ENCODE results near the gene SYT2. TPM values are rescaled to one million over a fixed set of nuclear protein-coding genes. Genes with fewer than 3 reads are reported as not detected.

Gene SYT2
- total and polyA plus RNA-seq, 2 donors (not counting 1 experiment from before 2014, with no cell fraction given) = 0.03 TPM; not detected in 1

GRCh38 chr1:202703191-202703590, 7.1 kb downstream of the SYT2 start:
- H3K4me1 ChIP-seq (ENCODE audit: control insufficient read depth, extremely low read depth, insufficient read depth, low read length) = no peaks in the 10 kb centered on the region
- H3K27me3 ChIP-seq (ENCODE audit: control insufficient read depth, insufficient read depth, low read length) = peaks cover 39% of the 10 kb centered on the region
- no peak overlapping the region for H3K4me3 ChIP-seq (replicated peaks in 1 of 4; ENCODE audit: control extremely low read depth in 1 of 4, insufficient read depth in 1 of 4, low read depth in 3 of 4, low read length in 4 of 4)
- no peak overlapping the region for H3K4me2 ChIP-seq (ENCODE audit: extremely low read depth, insufficient read depth, low read length)
- H3K9me3 ChIP-seq (ENCODE audit: control insufficient read depth, insufficient read depth, low read depth, low read length) = no peaks in the 10 kb centered on the region
- no peaks in the 10 kb centered on the region for H3K36me3 ChIP-seq (ENCODE audit: control insufficient read depth, insufficient read depth, low read length)
- H3K27ac ChIP-seq (ENCODE audit: insufficient read depth, low read length) = no peak overlapping the region
- H4K20me1 ChIP-seq (ENCODE audit: control insufficient read depth, extremely low read depth, insufficient read depth, low read length) = no peaks in the 10 kb centered on the region
- no peak overlapping the region for H2AFZ ChIP-seq (ENCODE audit: low read length)
- no peaks in the 10 kb centered on the region for H3K79me2 ChIP-seq (ENCODE audit: control insufficient read depth, insufficient read depth, low read length)
- no peak for DNase-seq (ENCODE audit: low read depth in 2 of 2)
- TF ChIP-seq, protein P1, sequence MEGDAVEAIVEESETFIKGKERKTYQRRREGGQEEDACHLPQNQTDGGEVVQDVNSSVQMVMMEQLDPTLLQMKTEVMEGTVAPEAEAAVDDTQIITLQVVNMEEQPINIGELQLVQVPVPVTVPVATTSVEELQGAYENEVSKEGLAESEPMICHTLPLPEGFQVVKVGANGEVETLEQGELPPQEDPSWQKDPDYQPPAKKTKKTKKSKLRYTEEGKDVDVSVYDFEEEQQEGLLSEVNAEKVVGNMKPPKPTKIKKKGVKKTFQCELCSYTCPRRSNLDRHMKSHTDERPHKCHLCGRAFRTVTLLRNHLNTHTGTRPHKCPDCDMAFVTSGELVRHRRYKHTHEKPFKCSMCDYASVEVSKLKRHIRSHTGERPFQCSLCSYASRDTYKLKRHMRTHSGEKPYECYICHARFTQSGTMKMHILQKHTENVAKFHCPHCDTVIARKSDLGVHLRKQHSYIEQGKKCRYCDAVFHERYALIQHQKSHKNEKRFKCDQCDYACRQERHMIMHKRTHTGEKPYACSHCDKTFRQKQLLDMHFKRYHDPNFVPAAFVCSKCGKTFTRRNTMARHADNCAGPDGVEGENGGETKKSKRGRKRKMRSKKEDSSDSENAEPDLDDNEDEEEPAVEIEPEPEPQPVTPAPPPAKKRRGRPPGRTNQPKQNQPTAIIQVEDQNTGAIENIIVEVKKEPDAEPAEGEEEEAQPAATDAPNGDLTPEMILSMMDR (conservative IDR thresholded peaks at IDR 0.05 in 1 of 2, IDR thresholded peaks at IDR 0.05 in 1 of 2; ENCODE audit: low read depth in 1 of 2, low read length in 2 of 2) = no peak
- TF ChIP-seq EZH2 (IDR thresholded peaks at IDR 0.05; ENCODE audit: low read length, missing control alignments) = no peak
- no peak overlapping the region for H3K9ac ChIP-seq (ENCODE audit: insufficient read depth, low read length)

- no peak overlapping the region for H2AFZ ChIP-seq (ENCODE audit: low read length)
- no peaks in the 10 kb centered on the region for H3K4me1 ChIP-seq (ENCODE audit: control insufficient read depth, extremely low read depth, insufficient read depth, low read length)
- H3K9me3 ChIP-seq (ENCODE audit: control insufficient read depth, insufficient read depth, low read depth, low read length) = no peaks in the 10 kb centered on the region
- no peak for DNase-seq (ENCODE audit: low read depth in 2 of 2)
- no peak overlapping the region for H3K27ac ChIP-seq (ENCODE audit: insufficient read depth, low read length)
- H4K20me1 ChIP-seq (ENCODE audit: control insufficient read depth, extremely low read depth, insufficient read depth, low read length) = no peaks in the 10 kb centered on the region
- H3K36me3 ChIP-seq (ENCODE audit: control insufficient read depth, insufficient read depth, low read length) = no peaks in the 10 kb centered on the region
- no peak overlapping the region for H3K4me2 ChIP-seq (ENCODE audit: extremely low read depth, insufficient read depth, low read length)
- no peak overlapping the region for H3K9ac ChIP-seq (ENCODE audit: insufficient read depth, low read length)
- H3K4me3 ChIP-seq (replicated peaks in 1 of 4; ENCODE audit: control extremely low read depth in 1 of 4, insufficient read depth in 1 of 4, low read depth in 3 of 4, low read length in 4 of 4) = no peak overlapping the region
- no peaks in the 10 kb centered on the region for H3K79me2 ChIP-seq (ENCODE audit: control insufficient read depth, insufficient read depth, low read length)
- TF ChIP-seq, protein P1 (conservative IDR thresholded peaks at IDR 0.05 in 1 of 2, IDR thresholded peaks at IDR 0.05 in 1 of 2; ENCODE audit: low read depth in 1 of 2, low read length in 2 of 2) = no peak
- no peak for TF ChIP-seq EZH2 (IDR thresholded peaks at IDR 0.05; ENCODE audit: low read length, missing control alignments)
- H3K27me3 ChIP-seq (ENCODE audit: control insufficient read depth, insufficient read depth, low read length) = peaks cover 32% of the 10 kb centered on the region
These were observed 8.2 kb downstream of the SYT2 start for GRCh38 chr1:202702088-202702487.

DNA sequence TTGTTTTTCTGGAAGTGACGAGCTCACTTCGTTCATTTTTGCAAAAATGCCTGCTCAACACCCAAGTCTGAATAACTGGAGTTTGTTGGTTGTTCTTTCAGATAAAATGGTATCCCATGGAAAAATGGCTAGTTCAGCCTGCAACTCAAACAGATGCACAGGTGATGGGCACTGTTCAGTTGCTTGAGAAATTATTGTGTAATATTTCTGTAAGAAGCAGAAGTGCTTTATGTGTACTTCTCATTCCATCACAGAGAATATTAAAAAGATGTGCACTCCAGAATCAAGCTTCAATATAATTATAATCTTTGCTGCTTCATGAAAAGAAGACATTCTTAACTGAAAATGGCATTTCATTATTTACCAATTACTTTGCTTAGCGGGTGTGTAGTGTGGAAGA, 9.1 kb downstream of the SYT2 start:
- Histone ChIP-seq H3K4me1 (ENCODE audit: control insufficient read depth, extremely low read depth, insufficient read depth, low read length) (no peaks in the 10 kb centered on the region), H3K27ac (ENCODE audit: insufficient read depth, low read length) (no peak overlapping the region), H3K36me3 (ENCODE audit: control insufficient read depth, insufficient read depth, low read length) (no peaks in the 10 kb centered on the region), H4K20me1 (ENCODE audit: control insufficient read depth, extremely low read depth, insufficient read depth, low read length) (no peaks in the 10 kb centered on the region), H3K9me3 (ENCODE audit: control insufficient read depth, insufficient read depth, low read depth, low read length) (no peaks in the 10 kb centered on the region), H2AFZ (ENCODE audit: low read length) (no peak overlapping the region), H3K79me2 (ENCODE audit: control insufficient read depth, insufficient read depth, low read length) (no peaks in the 10 kb centered on the region), H3K27me3 (ENCODE audit: control insufficient read depth, insufficient read depth, low read length) (peaks cover 27% of the 10 kb centered on the region), H3K9ac (ENCODE audit: insufficient read depth, low read length) (no peak overlapping the region), H3K4me3 (replicated peaks in 1 of 4; ENCODE audit: control extremely low read depth in 1 of 4, insufficient read depth in 1 of 4, low read depth in 3 of 4, low read length in 4 of 4) (no peak overlapping the region), H3K4me2 (ENCODE audit: extremely low read depth, insufficient read depth, low read length) (no peak overlapping the region)
- DNase-seq (ENCODE audit: low read depth in 2 of 2) = no peak
- no peak for TF ChIP-seq EZH2 (IDR thresholded peaks at IDR 0.05; ENCODE audit: low read length, missing control alignments)
- TF ChIP-seq, protein P1 (conservative IDR thresholded peaks at IDR 0.05 in 1 of 2, IDR thresholded peaks at IDR 0.05 in 1 of 2; ENCODE audit: low read depth in 1 of 2, low read length in 2 of 2) = no peak
